ENCODE data around the gene MRPL28. TPM values are rescaled to one million over a fixed set of nuclear protein-coding genes. Genes with fewer than 3 reads are reported as not detected.
"Not testable (repeated sequence)": the region's sequence is repeated elsewhere in the genome, so short reads cannot be mapped to it uniquely, and the experiment has no call there.

MRPL28 gene
- polyA plus RNA-seq, 3 donors, result 68.6 to 88.5 (median 88.1) TPM

GRCh38 chr16:337437-337836 lies 32.9 kb downstream of the MRPL28 start:
- Mint-ChIP-seq H3K27me3 (ENCODE audit: low read depth in 3 of 3) (peaks cover 0 to 4% (median 1%) of the 10 kb centered on the region in 3 donors), H3K36me3 (peaks cover 6 to 9% of the 10 kb centered on the region in 2 donors), H3K27ac (peak overlapping the region in 4 of 7 donors; percentile 30 to 75 (median 58)), H3K4me3 (no peak overlapping the region), H3K4me1 (peaks cover 84% of the 10 kb centered on the region), H3K9me3 (peaks cover 0 to 3% (median 0%) of the 10 kb centered on the region in 7 donors)
- TF ChIP-seq, protein P1, sequence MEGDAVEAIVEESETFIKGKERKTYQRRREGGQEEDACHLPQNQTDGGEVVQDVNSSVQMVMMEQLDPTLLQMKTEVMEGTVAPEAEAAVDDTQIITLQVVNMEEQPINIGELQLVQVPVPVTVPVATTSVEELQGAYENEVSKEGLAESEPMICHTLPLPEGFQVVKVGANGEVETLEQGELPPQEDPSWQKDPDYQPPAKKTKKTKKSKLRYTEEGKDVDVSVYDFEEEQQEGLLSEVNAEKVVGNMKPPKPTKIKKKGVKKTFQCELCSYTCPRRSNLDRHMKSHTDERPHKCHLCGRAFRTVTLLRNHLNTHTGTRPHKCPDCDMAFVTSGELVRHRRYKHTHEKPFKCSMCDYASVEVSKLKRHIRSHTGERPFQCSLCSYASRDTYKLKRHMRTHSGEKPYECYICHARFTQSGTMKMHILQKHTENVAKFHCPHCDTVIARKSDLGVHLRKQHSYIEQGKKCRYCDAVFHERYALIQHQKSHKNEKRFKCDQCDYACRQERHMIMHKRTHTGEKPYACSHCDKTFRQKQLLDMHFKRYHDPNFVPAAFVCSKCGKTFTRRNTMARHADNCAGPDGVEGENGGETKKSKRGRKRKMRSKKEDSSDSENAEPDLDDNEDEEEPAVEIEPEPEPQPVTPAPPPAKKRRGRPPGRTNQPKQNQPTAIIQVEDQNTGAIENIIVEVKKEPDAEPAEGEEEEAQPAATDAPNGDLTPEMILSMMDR (IDR thresholded peaks at IDR 0.05), result no peak
- Histone ChIP-seq H3K9me3 (replicated peaks in 1 of 2; ENCODE audit: control insufficient read depth in 1 of 2, insufficient read depth in 1 of 2, low read length in 2 of 2) (no peaks in the 10 kb centered on the region), H4K20me1 (ENCODE audit: insufficient read depth, low read length) (peaks cover 64% of the 10 kb centered on the region), H3K4me1 (ENCODE audit: control insufficient read depth in 1 of 2, insufficient read depth in 2 of 2, low read length in 2 of 2) (peaks cover 50 to 64% of the 10 kb centered on the region in 2 donors), H3K27ac (ENCODE audit: low read depth in 1 of 2, low read length in 2 of 2) (peak overlapping the region; percentile 11 to 60), H3K36me3 (replicated peaks in 1 of 2; ENCODE audit: control insufficient read depth in 1 of 2, insufficient read depth in 2 of 2, low read length in 2 of 2) (peaks cover 0 to 6% of the 10 kb centered on the region in 2 donors), H2AFZ (ENCODE audit: insufficient read depth, low read depth, low read length, poor library complexity, severe bottlenecking) (no peak overlapping the region), H3K4me2 (replicated peaks; ENCODE audit: extremely low read depth, low read length, poor library complexity, severe bottlenecking) (no peak overlapping the region), H3K4me3 (replicated peaks in 1 of 3; ENCODE audit: low read depth in 2 of 3, low read length in 3 of 3) (no peak overlapping the region), H3K9ac (ENCODE audit: insufficient read depth, low read length, poor library complexity, severe bottlenecking) (no peak overlapping the region), H3K79me2 (ENCODE audit: insufficient read depth, low read length) (peaks cover 99% of the 10 kb centered on the region), H3K27me3 (ENCODE audit: control insufficient read depth in 2 of 2, insufficient read depth in 2 of 2, low read length in 2 of 2) (no peaks in the 10 kb centered on the region)
- DNase-seq, result no peak
- intact Hi-C loops (cut with micrococcal nuclease), result no loop called here
- 77% methylated on average over 10 of the region's 10 CpGs for WGBS (ENCODE audit: insufficient coverage)

- Histone ChIP-seq H3K9me3 (replicated peaks in 1 of 2; ENCODE audit: control insufficient read depth in 1 of 2, insufficient read depth in 1 of 2, low read length in 2 of 2) (no peaks in the 10 kb centered on the region), H3K4me1 (ENCODE audit: control insufficient read depth in 1 of 2, insufficient read depth in 2 of 2, low read length in 2 of 2) (peaks cover 56 to 69% of the 10 kb centered on the region in 2 donors), H3K9ac (ENCODE audit: insufficient read depth, low read length, poor library complexity, severe bottlenecking) (no peak overlapping the region), H2AFZ (ENCODE audit: insufficient read depth, low read depth, low read length, poor library complexity, severe bottlenecking) (peak overlapping the region; percentile 67), H4K20me1 (ENCODE audit: insufficient read depth, low read length) (peaks cover 68% of the 10 kb centered on the region), H3K4me2 (replicated peaks; ENCODE audit: extremely low read depth, low read length, poor library complexity, severe bottlenecking) (peak overlapping the region; percentile 66), H3K79me2 (ENCODE audit: insufficient read depth, low read length) (peaks cover 100% of the 10 kb centered on the region), H3K27ac (ENCODE audit: low read depth in 1 of 2, low read length in 2 of 2) (peak overlapping the region; percentile 46 to 67), H3K36me3 (replicated peaks in 1 of 2; ENCODE audit: control insufficient read depth in 1 of 2, insufficient read depth in 2 of 2, low read length in 2 of 2) (no peaks in the 10 kb centered on the region), H3K27me3 (ENCODE audit: control insufficient read depth in 2 of 2, insufficient read depth in 2 of 2, low read length in 2 of 2) (no peaks in the 10 kb centered on the region), H3K4me3 (replicated peaks in 1 of 3; ENCODE audit: low read depth in 2 of 3, low read length in 3 of 3) (peak overlapping the region; percentile 3 to 60 (median 16))
- Mint-ChIP-seq H3K27ac (peak overlapping the region; percentile 82 to 93 (median 89)), H3K36me3 (peaks cover 0 to 3% of the 10 kb centered on the region in 2 donors), H3K27me3 (ENCODE audit: low read depth in 3 of 3) (peaks cover 0 to 4% (median 0%) of the 10 kb centered on the region in 3 donors), H3K4me3 (peak overlapping the region; percentile 61 to 81), H3K9me3 (peaks cover 0 to 2% (median 0%) of the 10 kb centered on the region in 7 donors), H3K4me1 (peaks cover 86% of the 10 kb centered on the region)
- DNase-seq, result peak; percentile 70 to 79 (median 71)
- TF ChIP-seq, protein P1 (IDR thresholded peaks at IDR 0.05), result no peak
- 6% methylated on average over 9 of the region's 11 CpGs for WGBS (ENCODE audit: insufficient coverage)
- intact Hi-C loops (cut with micrococcal nuclease), result no loop called here
Measured at GRCh38 chr16:336269-336668, 34.1 kb downstream of the MRPL28 start.

- H3K4me2 ChIP-seq (replicated peaks; ENCODE audit: extremely low read depth, low read length, poor library complexity, severe bottlenecking); H3K9ac ChIP-seq (ENCODE audit: insufficient read depth, low read length, poor library complexity, severe bottlenecking); H2AFZ ChIP-seq (ENCODE audit: insufficient read depth, low read depth, low read length, poor library complexity, severe bottlenecking); H3K36me3 ChIP-seq (replicated peaks in 1 of 2; ENCODE audit: control insufficient read depth in 1 of 2, insufficient read depth in 2 of 2, low read length in 2 of 2); H3K9me3 Mint-ChIP-seq; H3K27me3 ChIP-seq (ENCODE audit: control insufficient read depth in 2 of 2, insufficient read depth in 2 of 2, low read length in 2 of 2); H3K4me3 ChIP-seq (replicated peaks in 1 of 3; ENCODE audit: low read depth in 2 of 3, low read length in 3 of 3); intact Hi-C loops (cut with micrococcal nuclease); DNase-seq; H3K27me3 Mint-ChIP-seq (ENCODE audit: low read depth in 3 of 3); H3K4me3 Mint-ChIP-seq; H3K9me3 ChIP-seq (replicated peaks in 1 of 2; ENCODE audit: control insufficient read depth in 1 of 2, insufficient read depth in 1 of 2, low read length in 2 of 2): not testable (repeated sequence)
- peaks cover 100% of the 10 kb centered on the region for H3K79me2 ChIP-seq (ENCODE audit: insufficient read depth, low read length)
- H3K36me3 Mint-ChIP-seq, result peaks cover 10 to 12% of the 10 kb centered on the region in 2 donors
- H3K4me1 ChIP-seq (ENCODE audit: control insufficient read depth in 1 of 2, insufficient read depth in 2 of 2, low read length in 2 of 2), result peaks cover 45 to 57% of the 10 kb centered on the region in 2 donors
- H3K27ac ChIP-seq (ENCODE audit: low read depth in 1 of 2, low read length in 2 of 2), result peak overlapping the region in 1 of 2 donors; percentile 67
- peak overlapping the region in 5 of 7 donors; percentile 66 to 93 (median 82) for H3K27ac Mint-ChIP-seq
- peaks cover 85% of the 10 kb centered on the region for H3K4me1 Mint-ChIP-seq
- peaks cover 63% of the 10 kb centered on the region for H4K20me1 ChIP-seq (ENCODE audit: insufficient read depth, low read length)
- WGBS (ENCODE audit: insufficient coverage), result 97% methylated on average over 6 of the region's 11 CpGs
Measured at GRCh38 chr16:334861-335632, 35.3 kb downstream of the MRPL28 start.

All from CD14-positive monocyte (primary cell).